GM18502 (cell line): Measurements from ENCODE around the gene MAN2B1.
"Not testable (repeated sequence)": the region's sequence is repeated elsewhere in the genome, so short reads cannot be mapped to it uniquely, and the experiment has no call there.

ENCODE experiments used
- ATAC-seq: cut with Tn5 transposase; IDR thresholded peaks from one replicate; pipeline ENCODE4 v1.9.1; 2021; ENCODE audit warnings: mild to moderate bottlenecking; ENCODE audit not compliant: unreplicated experiment, poor library complexity

Gene MAN2B1

GRCh38 chr19:12666265-12667048, at the start of gene MAN2B1, which contains the start of gene WDR83:
Gene MAN2B1, minus strand, starts transcription at chr19:12666742. Its CDS starts 41 bp downstream, at chr19:12666701.
Gene WDR83, plus strand, starts transcription at chr19:12666807. Its CDS starts 2,984 bp downstream, at chr19:12669791.
- ATAC-seq = peak; percentile 54

GRCh38 chr19:12715929-12716328, 49.4 kb upstream of the MAN2B1 start:
- no peak for ATAC-seq

- no peak for ATAC-seq
Observed at GRCh38 chr19:12715102-12715501, 48.6 kb upstream of the MAN2B1 start.

DNA sequence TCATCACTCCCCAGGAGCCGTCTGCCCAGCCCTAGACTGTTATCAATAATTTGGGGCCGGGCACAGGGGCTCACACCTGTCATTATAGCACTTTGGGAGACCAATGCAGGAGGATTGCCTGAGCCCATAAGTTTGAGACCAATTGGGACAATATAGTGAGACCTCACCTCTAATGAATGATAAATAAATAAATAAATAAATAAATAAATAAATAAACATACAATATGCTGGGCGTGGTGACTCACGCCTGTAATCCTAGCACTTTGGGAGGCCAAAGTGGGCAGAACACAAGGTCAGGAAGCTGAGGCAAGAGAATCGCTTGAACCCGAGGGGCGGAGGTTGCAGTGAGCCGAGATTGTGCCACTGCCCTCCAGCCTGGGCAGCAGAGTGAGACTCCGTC, 46.8 kb upstream of the MAN2B1 start:
- ATAC-seq = not testable (repeated sequence)

DNA sequence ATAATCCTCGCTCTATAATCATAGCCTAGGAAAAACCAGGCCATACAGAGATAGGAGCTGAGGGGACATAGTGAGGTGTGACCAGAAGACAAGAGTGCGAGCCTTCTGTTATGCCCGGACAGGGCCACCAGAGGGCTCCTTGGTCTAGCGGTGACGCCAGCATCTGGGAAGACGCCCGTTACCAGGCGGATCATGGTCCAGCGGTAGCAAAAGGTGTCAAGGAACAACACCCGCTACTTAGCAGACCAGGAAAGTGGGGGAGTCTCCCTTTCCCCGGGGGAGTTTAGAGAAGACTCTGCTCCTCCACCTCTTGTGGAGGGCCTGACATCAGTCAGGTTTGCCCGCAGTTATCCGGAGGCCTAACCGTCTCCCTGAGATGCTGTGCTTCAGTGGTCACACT, 45.5 kb upstream of the MAN2B1 start:
- ATAC-seq = not testable (repeated sequence)

GRCh38 chr19:12711187-12711586, 44.6 kb upstream of the MAN2B1 start:
- ATAC-seq = no peak

- no peak for ATAC-seq
Observed at GRCh38 chr19:12708641-12709040, 42.1 kb upstream of the MAN2B1 start.

DNA sequence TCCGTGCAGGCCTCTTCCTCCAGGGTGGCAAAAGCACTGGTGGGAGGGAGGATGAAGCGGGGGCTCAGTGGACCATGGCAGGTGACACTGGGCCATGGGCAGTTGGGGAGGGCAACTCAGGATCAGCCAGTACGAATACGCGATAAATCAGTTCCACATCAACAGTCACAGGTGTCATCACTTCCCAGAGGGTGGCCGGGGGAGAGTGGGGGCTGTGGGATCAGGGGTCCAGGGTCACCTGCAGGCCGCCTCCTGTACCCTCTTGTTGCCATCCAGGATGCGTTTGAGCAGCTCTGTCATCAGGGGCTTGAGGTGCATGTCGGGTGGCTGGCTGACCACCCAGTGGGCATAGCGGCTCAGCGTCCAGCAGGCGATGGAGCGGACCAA, 39.8 kb upstream of the MAN2B1 start:
- no peak for ATAC-seq

GRCh38 chr19:12705654-12706331, 39.3 kb upstream of the MAN2B1 start:
- no peak for ATAC-seq

DNA sequence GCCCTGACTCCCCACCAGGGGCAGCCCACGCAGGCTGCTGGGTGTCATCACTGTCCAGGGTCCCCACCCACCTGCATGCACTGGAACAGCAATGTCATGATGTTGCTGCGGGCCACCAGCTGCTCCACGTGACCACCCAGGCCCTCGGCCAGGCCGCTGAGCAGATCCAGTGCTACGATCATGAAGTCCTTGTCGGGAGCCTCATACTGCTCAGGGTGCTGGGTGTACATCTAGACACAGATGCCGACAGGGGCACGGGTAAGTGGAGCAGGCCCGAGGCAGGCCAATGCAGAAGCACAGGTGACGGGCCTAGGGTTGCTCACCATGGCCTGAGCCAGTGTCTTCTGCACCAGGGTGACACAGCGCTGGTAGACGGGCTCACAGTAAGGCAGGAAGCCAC, 38.6 kb upstream of the MAN2B1 start:
- no peak for ATAC-seq

GRCh38 chr19:12703046-12703445, 36.5 kb upstream of the MAN2B1 start:
- no peak for ATAC-seq

DNA sequence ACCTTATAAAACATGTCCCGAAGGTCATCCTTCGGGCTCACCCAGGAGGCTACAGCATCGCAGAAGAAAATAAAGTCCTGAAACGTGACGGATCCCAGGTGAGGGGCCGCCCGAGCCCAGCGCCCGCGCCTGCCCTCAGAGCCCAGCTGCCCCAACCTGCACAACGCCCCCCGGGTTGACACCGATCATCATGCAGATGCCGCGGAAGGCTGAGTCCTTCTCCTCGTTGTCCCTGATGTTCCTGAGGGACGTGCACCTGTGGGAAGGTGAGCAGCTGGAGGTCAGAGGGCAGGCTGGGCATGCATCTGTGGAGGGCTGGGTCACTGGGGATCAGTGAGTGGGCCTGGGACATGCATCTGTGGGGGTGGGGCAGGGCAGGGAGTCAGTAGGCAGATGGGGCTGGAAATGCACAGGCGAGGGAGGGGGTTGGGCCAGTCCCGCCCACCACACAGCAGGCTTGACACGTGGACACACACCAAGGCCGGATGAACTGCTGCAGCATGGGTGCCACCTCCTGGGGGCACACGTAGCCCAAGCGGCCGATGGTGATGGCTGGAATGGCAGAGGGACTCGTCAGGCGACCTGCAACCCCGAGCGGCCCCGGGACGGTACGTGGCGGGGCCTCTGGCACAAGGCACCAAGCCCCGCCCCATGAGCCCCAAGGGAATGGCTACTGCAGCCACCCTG, 35.2 kb upstream of the MAN2B1 start:
- no peak for ATAC-seq

DNA sequence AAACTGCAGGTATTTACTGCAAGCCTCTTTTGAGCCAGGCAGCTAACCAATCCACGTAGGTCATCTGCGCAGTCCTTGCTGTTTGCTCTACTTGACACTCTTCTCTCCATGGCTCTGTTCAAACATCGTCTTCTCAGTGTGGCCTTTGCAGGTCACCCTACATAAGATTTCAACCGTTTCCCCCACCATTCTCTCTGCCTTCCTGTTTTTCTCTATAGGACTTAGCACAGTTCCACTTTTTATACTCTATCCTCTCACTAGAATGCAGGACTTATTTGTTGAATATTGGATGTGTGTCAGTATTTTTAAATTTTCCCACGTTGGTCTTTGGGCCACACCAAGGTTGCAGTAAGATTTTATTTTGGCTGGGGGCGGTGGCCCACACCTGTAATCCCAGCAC, 31.6 kb upstream of the MAN2B1 start:
- ATAC-seq = no peak

- not testable (repeated sequence) for ATAC-seq
Observed at GRCh38 chr19:12697425-12697824, 30.9 kb upstream of the MAN2B1 start.

GRCh38 chr19:12696366-12697335, 30.1 kb upstream of the MAN2B1 start, which contains the start of gene FBXW9:
Gene FBXW9, minus strand, starts transcription at chr19:12696631. Its CDS starts 50 bp downstream, at chr19:12696581.
- peak; percentile 77 for ATAC-seq

GRCh38 chr19:12695997-12696365, 29.4 kb upstream of the MAN2B1 start:
- ATAC-seq = peak; percentile 13

GRCh38 chr19:12695514-12695913, 29.0 kb upstream of the MAN2B1 start:
- no peak for ATAC-seq

- ATAC-seq = no peak
Observed at GRCh38 chr19:12695096-12695495, 28.6 kb upstream of the MAN2B1 start.

GRCh38 chr19:12694641-12695040, 28.1 kb upstream of the MAN2B1 start:
- ATAC-seq = no peak

- ATAC-seq = no peak
Observed at GRCh38 chr19:12692960-12693359, 26.4 kb upstream of the MAN2B1 start.
